NT2/D1 (cell line): ENCODE data around the gene TTBK2.

Source experiments
- SUZ12 ChIP-seq: IDR thresholded peaks from 2 replicates; pipeline ENCODE4 v1.6.1; 2011; ENCODE audit not compliant: insufficient read length, insufficient read depth; ENCODE audit errors: extremely low read depth
- YY1 ChIP-seq: IDR thresholded peaks from 2 replicates; pipeline ENCODE4 v1.6.1; 2011; ENCODE audit not compliant: insufficient read length, insufficient read depth
- ZNF274 ChIP-seq: IDR thresholded peaks from 2 replicates; pipeline ENCODE4 v1.6.1; 2011; ENCODE audit warnings: mild to moderate bottlenecking, low read depth, low read length

- TF ChIP-seq ZNF274 (no peak), YY1 (no peak), SUZ12 (no peak)
These were observed 135.9 kb downstream of the TTBK2 start for GRCh38 chr15:42784705-42785104.
